ENCODE results near the gene ARL2.

ARL2 gene

DNA sequence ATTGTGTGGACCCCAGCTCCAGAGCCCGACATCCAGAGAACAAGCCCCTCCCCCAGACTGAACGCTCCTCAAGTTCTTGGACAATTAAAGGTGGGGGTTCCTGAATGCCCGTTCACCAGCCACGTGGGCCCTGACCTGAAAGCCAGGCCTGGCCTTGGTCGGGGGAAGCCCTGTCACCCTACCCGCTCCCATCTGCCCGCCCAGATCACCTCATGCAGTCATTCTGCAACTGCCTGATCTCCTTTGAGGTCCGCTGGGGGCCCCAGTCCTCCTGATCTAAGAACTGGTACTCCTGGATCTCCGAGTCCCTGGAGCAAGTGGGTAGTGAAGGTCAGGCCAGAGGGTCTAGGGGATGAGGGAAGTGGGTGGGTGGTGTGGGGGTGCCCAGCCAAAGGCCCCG is 53.5 kb downstream of the ARL2 start:
- Histone ChIP-seq H3K36me3 (ENCODE audit: control insufficient read depth in 2 of 2, insufficient read depth in 2 of 2, low read length in 2 of 2) (no peaks in the 10 kb centered on the region), H3K9me3 (ENCODE audit: control insufficient read depth in 2 of 2, low read length in 2 of 2) (no peaks in the 10 kb centered on the region), H3K27ac (ENCODE audit: low read depth in 2 of 2, low read length in 2 of 2) (no peak overlapping the region), H3K27me3 (ENCODE audit: control insufficient read depth in 2 of 2, insufficient read depth in 2 of 2, low read length in 2 of 2) (no peaks in the 10 kb centered on the region), H3K4me3 (ENCODE audit: low read length in 2 of 2) (no peak overlapping the region), H3K9ac (ENCODE audit: low read depth in 1 of 2, low read length in 2 of 2) (no peak overlapping the region), H3K4me1 (ENCODE audit: control insufficient read depth in 2 of 2, insufficient read depth in 2 of 2, low read length in 2 of 2) (no peaks in the 10 kb centered on the region)

GRCh38 chr11:65069217-65069616 is 55.3 kb downstream of the ARL2 start:
- no peak overlapping the region for H3K27ac ChIP-seq (ENCODE audit: low read depth in 2 of 2, low read length in 2 of 2)
- H3K4me1 ChIP-seq (ENCODE audit: control insufficient read depth in 2 of 2, insufficient read depth in 2 of 2, low read length in 2 of 2), result no peaks in the 10 kb centered on the region

More at GRCh38 chr11:65069217-65069616, 55.3 kb downstream of the ARL2 start:
- no peak overlapping the region for H3K9ac ChIP-seq (ENCODE audit: low read depth in 1 of 2, low read length in 2 of 2)
- H3K4me3 ChIP-seq (ENCODE audit: low read length in 2 of 2), result no peak overlapping the region
- no peaks in the 10 kb centered on the region for H3K9me3 ChIP-seq (ENCODE audit: control insufficient read depth in 2 of 2, low read length in 2 of 2)
- no peaks in the 10 kb centered on the region for H3K36me3 ChIP-seq (ENCODE audit: control insufficient read depth in 2 of 2, insufficient read depth in 2 of 2, low read length in 2 of 2)
- no peaks in the 10 kb centered on the region for H3K27me3 ChIP-seq (ENCODE audit: control insufficient read depth in 2 of 2, insufficient read depth in 2 of 2, low read length in 2 of 2)

All from mucosa of rectum (tissue), 2 donors.